AG04450 (cell line): ENCODE measurements around the gene GJD4. TPM values are rescaled to one million over a fixed set of nuclear protein-coding genes. Genes with fewer than 3 reads are reported as not detected.

ENCODE experiments used
- CTCF ChIA-PET: fragments of 300-600, 350-600 bp; formaldehyde crosslinking; extraction: SDS; loops from one replicate; lab custom pipeline; 2022; ENCODE audit warnings: antibody characterized with exemption, inconsistent platforms; lab: Charles Lee
- POLR2A ChIA-PET: fragments of 350-600 bp; formaldehyde crosslinking; extraction: SDS; loops from one replicate; lab custom pipeline; 2021; ENCODE audit warnings: antibody characterized with exemption, inconsistent platforms; lab: Yijun Ruan, JAX
- DNase-seq: peaks from one replicate; pipeline ENCODE4 v3.0.0-alpha.2; 2011; ENCODE audit warnings: low read depth, low spot score
- H3K27ac ChIP-seq: one replicate; pipeline ENCODE4 v1.5.1; 2012; ENCODE audit warnings: low read depth, low read length, control low read depth
- H3K27me3 ChIP-seq: one replicate; pipeline ENCODE4 v1.6.0; 2012; ENCODE audit warnings: low read length; ENCODE audit not compliant: control insufficient read depth, insufficient read depth
- H3K4me3 ChIP-seq: 2 replicates; pipeline ENCODE4 v1.5.1; 2011; ENCODE audit warnings: mild to moderate bottlenecking, low read depth, low read length, control low read depth
- H3K9me3 ChIP-seq: 2 replicates; pipeline ENCODE4 v1.5.1; 2012; ENCODE audit warnings: low read length; ENCODE audit not compliant: control insufficient read depth, insufficient read depth
- CTCF ChIP-seq: IDR thresholded peaks from 2 replicates; pipeline ENCODE4 v1.5.1; 2011; ENCODE audit warnings: low read depth, low read length, control low read depth, inconsistent platforms
- polyA plus RNA-seq: library from polyadenylated mRNA; depleted of rRNA; stranded (reverse); fragments of >200 nt; gene quantifications from 2 replicates; pipeline ENCODE4 v1.2.3, GENCODE V29; 2011

Gene GJD4
- polyA plus RNA-seq, 1 experiment, result not detected

- Histone ChIP-seq H3K9me3 (no peaks in the 10 kb centered on the region), H3K4me3 (no peak overlapping the region), H3K27ac (peak overlapping the region; percentile 21), H3K27me3 (no peaks in the 10 kb centered on the region)
- ChIA-PET POLR2A (no interaction called here), CTCF (interaction anchor here (0.8 to 1.5 kb wide), 2 partner anchors 237 to 1319 kb away, joined by 4 to 5 read pairs; no protein-coding TSS in a partner anchor)
- no peak for DNase-seq
- no peak for TF ChIP-seq CTCF
These were observed 43.4 kb upstream of the GJD4 start for GRCh38 chr10:35561715-35562114.

- no peak overlapping the region for H3K27ac ChIP-seq
- no peak for DNase-seq
- no peak for TF ChIP-seq CTCF
- no peaks in the 10 kb centered on the region for H3K27me3 ChIP-seq
- H3K4me3 ChIP-seq, result no peak overlapping the region
- ChIA-PET POLR2A (interaction anchor here (0.8 kb wide), 1 partner anchor 18 kb away, joined by 3 read pairs; no protein-coding TSS in a partner anchor), CTCF (interaction anchor here (0.5 to 4.6 kb wide), 49 partner anchors 8 to 1318 kb away, joined by 3 to 39 read pairs (median 4); no protein-coding TSS in a partner anchor)
- H3K9me3 ChIP-seq, result no peaks in the 10 kb centered on the region
These were observed 42.7 kb upstream of the GJD4 start for GRCh38 chr10:35562427-35562826.

GRCh38 chr10:35563261-35563891 lies 41.8 kb upstream of the GJD4 start:
- H3K27me3 ChIP-seq, result no peaks in the 10 kb centered on the region
- DNase-seq, result peak; percentile 44
- TF ChIP-seq CTCF, result peak; percentile 100
- POLR2A ChIA-PET, result interaction anchor here (0.7 to 0.8 kb wide), 2 partner anchors 17 to 50 kb away, joined by 3 read pairs; no protein-coding TSS in a partner anchor
- CTCF ChIA-PET, result interaction anchor here (0.5 to 4.6 kb wide), 66 partner anchors 9 to 1317 kb away, joined by 3 to 39 read pairs (median 4); no protein-coding TSS in a partner anchor
- H3K4me3 ChIP-seq, result no peak overlapping the region
- H3K27ac ChIP-seq, result no peak overlapping the region
- no peaks in the 10 kb centered on the region; the same call in 1 of the 2 replicates for H3K9me3 ChIP-seq

- CTCF ChIA-PET, result interaction anchor here (0.6 to 4.6 kb wide), 14 partner anchors 9 to 1316 kb away, joined by 3 to 39 read pairs (median 4); no protein-coding TSS in a partner anchor
- DNase-seq, result no peak
- POLR2A ChIA-PET, result no interaction called here
- no peak for TF ChIP-seq CTCF
- Histone ChIP-seq H3K27me3 (no peaks in the 10 kb centered on the region), H3K4me3 (no peak overlapping the region), H3K27ac (peak overlapping the region; percentile 57), H3K9me3 (no peaks in the 10 kb centered on the region; the same call in 1 of the 2 replicates)
These were observed 40.7 kb upstream of the GJD4 start for GRCh38 chr10:35564341-35564968.
